WI38 (cell line): ENCODE data around the gene CYB561D1.

Experiments used
- H3K4me3 ChIP-seq: 2 replicates; pipeline ENCODE4 v1.5.1; 2011; ENCODE audit warnings: low read depth, mild to moderate bottlenecking, control low read depth, low read length
- TF ChIP-seq, protein P1 (sequence below): IDR thresholded peaks from 2 replicates; pipeline ENCODE4 v1.5.1; 2012; ENCODE audit warnings: low read depth, mild to moderate bottlenecking, control low read depth, low read length

Gene CYB561D1

DNA sequence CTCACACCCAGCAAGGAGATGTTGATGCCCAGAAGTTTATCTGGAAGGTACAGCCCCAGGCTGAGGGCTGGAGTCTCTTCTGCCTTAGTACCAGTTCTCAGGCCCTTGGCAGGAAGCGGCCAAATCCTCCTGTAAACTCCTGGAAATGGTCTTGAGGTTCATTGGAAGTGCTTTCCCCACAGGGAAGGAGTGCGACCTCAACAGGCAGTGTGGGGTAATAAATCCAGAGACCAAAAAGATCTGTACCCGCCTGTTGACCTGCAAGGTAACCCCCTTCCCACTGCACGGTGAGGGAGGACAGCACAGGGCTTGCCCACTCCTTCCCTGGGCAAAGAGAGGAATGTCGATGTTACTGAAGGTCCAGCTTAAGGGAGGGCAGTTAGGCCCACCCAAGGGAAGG lies 5.7 kb upstream of the CYB561D1 start:
- TF ChIP-seq, protein P1, sequence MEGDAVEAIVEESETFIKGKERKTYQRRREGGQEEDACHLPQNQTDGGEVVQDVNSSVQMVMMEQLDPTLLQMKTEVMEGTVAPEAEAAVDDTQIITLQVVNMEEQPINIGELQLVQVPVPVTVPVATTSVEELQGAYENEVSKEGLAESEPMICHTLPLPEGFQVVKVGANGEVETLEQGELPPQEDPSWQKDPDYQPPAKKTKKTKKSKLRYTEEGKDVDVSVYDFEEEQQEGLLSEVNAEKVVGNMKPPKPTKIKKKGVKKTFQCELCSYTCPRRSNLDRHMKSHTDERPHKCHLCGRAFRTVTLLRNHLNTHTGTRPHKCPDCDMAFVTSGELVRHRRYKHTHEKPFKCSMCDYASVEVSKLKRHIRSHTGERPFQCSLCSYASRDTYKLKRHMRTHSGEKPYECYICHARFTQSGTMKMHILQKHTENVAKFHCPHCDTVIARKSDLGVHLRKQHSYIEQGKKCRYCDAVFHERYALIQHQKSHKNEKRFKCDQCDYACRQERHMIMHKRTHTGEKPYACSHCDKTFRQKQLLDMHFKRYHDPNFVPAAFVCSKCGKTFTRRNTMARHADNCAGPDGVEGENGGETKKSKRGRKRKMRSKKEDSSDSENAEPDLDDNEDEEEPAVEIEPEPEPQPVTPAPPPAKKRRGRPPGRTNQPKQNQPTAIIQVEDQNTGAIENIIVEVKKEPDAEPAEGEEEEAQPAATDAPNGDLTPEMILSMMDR, result no peak
- H3K4me3 ChIP-seq, result no peak overlapping the region

- H3K4me3 ChIP-seq, result no peak overlapping the region
- TF ChIP-seq, protein P1, result no peak
These were observed 5.2 kb upstream of the CYB561D1 start for GRCh38 chr1:109488696-109489095.

GRCh38 chr1:109490029-109490933 lies 3.6 kb upstream of the CYB561D1 start:
- no peak overlapping the region for H3K4me3 ChIP-seq
- TF ChIP-seq, protein P1, result peak; percentile 87

DNA sequence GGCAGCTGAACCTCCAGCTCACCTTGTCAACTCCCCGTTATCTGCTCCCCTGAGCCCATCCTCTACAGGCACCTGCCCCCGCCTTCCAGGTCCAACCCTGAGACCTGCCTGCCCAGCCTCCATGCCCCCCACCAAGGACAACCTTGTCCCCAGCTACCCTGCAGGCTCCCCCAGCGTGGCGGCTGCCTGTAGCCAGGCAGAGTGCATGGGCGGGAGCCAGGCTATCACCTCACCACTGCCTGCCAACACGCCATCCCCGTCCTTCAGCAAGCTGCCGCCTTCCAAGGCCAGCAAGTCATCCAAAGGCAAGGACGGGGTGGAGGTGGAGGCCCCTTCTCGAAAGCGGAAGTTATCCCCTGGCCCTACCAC lies 3.0 kb upstream of the CYB561D1 start:
- TF ChIP-seq, protein P1, result no peak
- H3K4me3 ChIP-seq, result no peak overlapping the region

DNA sequence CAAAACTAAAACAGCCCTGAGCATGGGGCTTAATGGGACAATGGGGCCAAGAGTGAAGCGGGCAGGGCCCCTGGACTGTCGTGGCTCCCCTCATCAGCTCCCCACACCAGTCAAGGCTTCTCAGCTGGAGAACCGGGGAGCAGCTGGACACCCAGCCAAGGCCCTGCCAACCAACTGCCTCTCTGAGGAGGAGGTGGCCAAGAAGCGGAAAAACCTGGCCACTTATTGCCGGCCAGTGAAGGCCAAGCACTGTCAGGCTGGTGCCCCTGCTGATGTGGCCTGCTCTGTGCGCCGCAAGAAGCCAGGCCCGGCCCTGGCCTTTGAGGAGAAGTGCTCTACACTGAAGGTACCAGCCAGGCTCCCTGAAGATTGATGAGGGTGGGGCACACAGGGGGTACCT lies 2.5 kb upstream of the CYB561D1 start:
- TF ChIP-seq, protein P1, result no peak
- H3K4me3 ChIP-seq, result no peak overlapping the region

- TF ChIP-seq, protein P1, result no peak
- H3K4me3 ChIP-seq, result no peak overlapping the region
These were observed 1.1 kb upstream of the CYB561D1 start for GRCh38 chr1:109492779-109493178.

GRCh38 chr1:109493227-109493626 lies 667 bp upstream of the CYB561D1 start:
- TF ChIP-seq, protein P1, result no peak
- no peak overlapping the region for H3K4me3 ChIP-seq
